Adrenal gland (tissue), 12 donors: ENCODE results near the gene RPS6KC1. TPM values are rescaled to one million over a fixed set of nuclear protein-coding genes. Genes with fewer than 3 reads are reported as not detected.
"Not testable (repeated sequence)": the region's sequence is repeated elsewhere in the genome, so short reads cannot be mapped to it uniquely, and the experiment has no call there.

Experiments used
- DNase-seq, 7 donors: peaks; one replicate each; pipeline ENCODE4 v3.0.0-alpha.2; 2019 to 2020
- H3K27ac ChIP-seq, 5 donors: fragments of 200-600 bp; sonication (generic) in 4 of 5; 1 replicate in 3 of 5; 2 replicates in 2 of 5; pipeline versions ENCODE4 v1.5.1 to v1.8.0; 2016 to 2020; ENCODE audit warnings: mild to moderate bottlenecking in 1 of 5
- H3K27me3 ChIP-seq: fragments of 200-600 bp; 2 replicates; pipeline ENCODE4 v1.8.0; 2021
- H3K36me3 ChIP-seq, 2 donors: fragments of 200-600 bp; replicated peaks in 1 of 2; 1 replicate in 1 of 2; 2 replicates in 1 of 2; pipeline versions ENCODE4 v1.5.1 to v1.8.0; 2018 to 2022
- H3K4me1 ChIP-seq, 2 donors: fragments of 200-600 bp; replicated peaks in 1 of 2; 1 replicate in 1 of 2; 2 replicates in 1 of 2; pipeline versions ENCODE4 v1.5.1 to v1.8.0; 2018 to 2021
- H3K4me3 ChIP-seq, 4 donors: fragments of 200-600 bp; sonication (generic) in 3 of 4; one replicate each; pipeline ENCODE4 v1.5.1; 2016 to 2018
- H3K9me3 ChIP-seq, 3 donors: fragments of 200-600 bp; sonication (generic) in 1 of 3; replicated peaks in 1 of 3; 1 replicate in 2 of 3; 2 replicates in 1 of 3; pipeline versions ENCODE4 v1.5.1 to v1.8.0; 2016 to 2021
- CTCF ChIP-seq, 6 experiments: fragments of 450-650 bp in 4 of 6; fragments of 200-600 bp in 2 of 6; sonication (generic) in 1 of 6; IDR thresholded peaks; 1 replicate in 5 of 6; 2 replicates in 1 of 6; pipeline versions ENCODE4 v1.5.1 to v1.8.0; 2016 to 2021; ENCODE audit warnings: antibody characterized with exemption in 6 of 6, mild to moderate bottlenecking in 2 of 6, moderate library complexity in 1 of 6
- POLR2A ChIP-seq, 2 donors: fragments of 450-650 bp; IDR thresholded peaks; one replicate each; pipeline ENCODE4 v1.6.1; 2017; ENCODE audit warnings: antibody characterized with exemption in 2 of 2, mild to moderate bottlenecking in 2 of 2, moderate library complexity in 1 of 2
- WGBS, 4 donors: extraction: QIAGEN DNeasy Blood & Tissue Kit in 2 of 4; methylation state at CpG; one replicate each; pipeline versions ENCODE4 v1.1.5 to v1.1.7; 2013 to 2017; 5-methylcytosine and 5-hydroxymethylcytosine counted together
- intact Hi-C, 2 donors: fragments of 100-400 bp; cut with DNase I; formaldehyde crosslinking; loops; one replicate each; pipeline versions ENCODE4 v1.14.1 to v1.15.0; 2022 to 2023
- polyA plus RNA-seq, 3 donors: library from polyadenylated mRNA; stranded (reverse); fragments of 200-250 nt in 2 of 3; fragments of 350-450 nt in 1 of 3; fragmentation: Illumina TruSeq in 1 of 3; extraction: RNeasy Lipid Tissue Mini Kit (QIAGEN cat#74804) in 1 of 3; gene quantifications; one replicate each; pipeline ENCODE4 v1.2.3, GENCODE V29; 2013 to 2014
- total RNA-seq, 9 donors: library from RNA; depleted of rRNA in 4 of 9; stranded (reverse); fragments of >200 nt in 4 of 9; fragments of 120-200 nt in 1 of 9; fragmentation: NEBNext Ultra II Directional in 1 of 9; extraction: Animal tissue kit (Norgen Biotek cat#: 25700) in 1 of 9; gene quantifications; one replicate each; pipeline versions ENCODE4 v1.1.0 to v1.2.4, GENCODE V29; 2013 to 2023
- donor health status: healthy with polysubstance abuse.
- donor health status: Bipolar disorder and iron deficiency.
- donor health status: DM: yes; HTN: yes; CAD: no.
- donor health status: DM: no; HTN: no; CAD: no.
- donor health status: DM: no; HTN: no; CAD: no.
- donor health status: DM: yes; HTN: yes; CAD: no.

Gene RPS6KC1
- total and polyA plus RNA-seq, 12 donors: 7.6 to 67.2 (median 26.2) TPM

GRCh38 chr1:213094446-213094845, 43.4 kb downstream of the RPS6KC1 start:
- WGBS, 4 donors: 17 to 29% (median 24%) methylated on average over 3 of the region's 3 CpGs
- no peak overlapping the region for H3K4me3 ChIP-seq
- no peaks in the 10 kb centered on the region for H3K36me3 ChIP-seq
- H3K27me3 ChIP-seq: no peaks in the 10 kb centered on the region
- peaks cover 14 to 31% of the 10 kb centered on the region in 2 donors for H3K4me1 ChIP-seq
- H3K9me3 ChIP-seq: no peaks in the 10 kb centered on the region
- TF ChIP-seq POLR2A (IDR thresholded peaks at IDR 0.05) (no peak), CTCF (IDR thresholded peaks at IDR 0.05) (no peak)
- H3K27ac ChIP-seq: peak overlapping the region in 4 of 5 donors; percentile 16 to 52 (median 44)
- intact Hi-C loops: no loop called here
- DNase-seq: no peak

GRCh38 chr1:213095467-213095866, 44.4 kb downstream of the RPS6KC1 start:
- TF ChIP-seq CTCF (IDR thresholded peaks at IDR 0.05): no peak
- TF ChIP-seq POLR2A (IDR thresholded peaks at IDR 0.05): no peak
- DNase-seq: no peak
- H3K9me3 ChIP-seq: no peaks in the 10 kb centered on the region
- peaks cover 14 to 31% of the 10 kb centered on the region in 2 donors for H3K4me1 ChIP-seq
- no peaks in the 10 kb centered on the region for H3K36me3 ChIP-seq
- H3K4me3 ChIP-seq: no peak overlapping the region
- no peaks in the 10 kb centered on the region for H3K27me3 ChIP-seq
- 91 to 100% (median 96%) methylated on average over 1 of the region's 1 CpG for WGBS, 4 donors
- H3K27ac ChIP-seq: no peak overlapping the region
- intact Hi-C loops: no loop called here

- intact Hi-C loops: no loop called here
- 69 to 81% (median 76%) methylated on average over 4 of the region's 4 CpGs for WGBS, 4 donors
- Histone ChIP-seq H3K36me3 (no peaks in the 10 kb centered on the region), H3K4me1 (peaks cover 5 to 9% of the 10 kb centered on the region in 2 donors), H3K4me3 (no peak overlapping the region), H3K27ac (no peak overlapping the region), H3K9me3 (no peaks in the 10 kb centered on the region), H3K27me3 (no peaks in the 10 kb centered on the region)
- DNase-seq: no peak
- TF ChIP-seq POLR2A (IDR thresholded peaks at IDR 0.05) (no peak), CTCF (IDR thresholded peaks at IDR 0.05) (no peak)
Observed at GRCh38 chr1:213099682-213100399, 48.8 kb downstream of the RPS6KC1 start.

DNA sequence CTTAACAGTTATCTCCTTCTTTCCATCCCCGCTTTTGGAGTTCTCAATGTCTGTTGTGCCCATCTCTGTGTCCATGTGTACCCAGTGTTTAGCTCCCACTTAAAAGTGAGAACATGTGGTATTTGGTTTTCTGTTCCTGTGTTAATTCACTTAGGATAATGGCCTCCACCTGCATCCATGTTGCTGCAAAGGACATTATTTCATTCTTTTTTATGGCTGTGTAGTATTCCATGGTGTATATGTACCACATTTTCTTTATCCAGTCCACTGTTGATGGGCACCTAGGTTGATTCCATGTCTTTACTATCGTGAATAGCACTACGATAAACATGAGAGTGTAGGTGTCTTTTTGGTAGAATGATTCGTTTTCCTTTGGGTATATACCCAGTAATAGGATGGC, 49.5 kb downstream of the RPS6KC1 start:
- DNase-seq, H3K27ac ChIP-seq, H3K4me3 ChIP-seq, H3K27me3 ChIP-seq, H3K9me3 ChIP-seq, intact Hi-C loops, H3K36me3 ChIP-seq, H3K4me1 ChIP-seq: not testable (repeated sequence)
- WGBS, 4 donors: 98 to 99% (median 98%) methylated on average over 4 of the region's 4 CpGs
